Neutrophil (primary cell): ENCODE results near the gene SGO2.

Experiments
- H3K27ac ChIP-seq: fragments of 200-600 bp; sonication (generic); 2 replicates; pipeline ENCODE4 v1.5.1; 2016; ENCODE audit warnings: mild to moderate bottlenecking, moderate library complexity
- H3K27me3 ChIP-seq: fragments of 200-600 bp; sonication (generic); 2 replicates; pipeline ENCODE4 v1.6.0; 2016; ENCODE audit warnings: mild to moderate bottlenecking
- H3K36me3 ChIP-seq: fragments of 200-600 bp; sonication (generic); 2 replicates; pipeline ENCODE4 v1.5.1; 2017
- H3K4me1 ChIP-seq, 2 experiments: fragments of 200-600 bp in 1 of 2; sonication (generic) in 1 of 2; 1 replicate in 1 of 2; 2 replicates in 1 of 2; pipeline versions ENCODE4 v1.5.1 to v1.6.1; 2013 to 2016; ENCODE audit warnings: low read depth in 1 of 2, low read length in 1 of 2, mild to moderate bottlenecking in 1 of 2, moderate library complexity in 1 of 2; ENCODE audit not compliant: control insufficient read depth in 1 of 2, insufficient read depth in 1 of 2
- H3K4me3 ChIP-seq, 2 experiments: fragments of 200-600 bp in 1 of 2; sonication (generic) in 1 of 2; 1 replicate in 1 of 2; 2 replicates in 1 of 2; pipeline ENCODE4 v1.5.1; 2013 to 2016; ENCODE audit warnings: low read depth in 1 of 2, low read length in 1 of 2, mild to moderate bottlenecking in 1 of 2, moderate library complexity in 1 of 2
- H3K9me3 ChIP-seq: fragments of 200-600 bp; sonication (generic); 2 replicates; pipeline ENCODE4 v1.5.1; 2016
- TF ChIP-seq, protein P1 (sequence below): fragments of 200-600 bp; sonication (generic); IDR thresholded peaks from 2 replicates; pipeline ENCODE4 v1.5.1; 2016; ENCODE audit warnings: antibody characterized with exemption

Gene SGO2

DNA sequence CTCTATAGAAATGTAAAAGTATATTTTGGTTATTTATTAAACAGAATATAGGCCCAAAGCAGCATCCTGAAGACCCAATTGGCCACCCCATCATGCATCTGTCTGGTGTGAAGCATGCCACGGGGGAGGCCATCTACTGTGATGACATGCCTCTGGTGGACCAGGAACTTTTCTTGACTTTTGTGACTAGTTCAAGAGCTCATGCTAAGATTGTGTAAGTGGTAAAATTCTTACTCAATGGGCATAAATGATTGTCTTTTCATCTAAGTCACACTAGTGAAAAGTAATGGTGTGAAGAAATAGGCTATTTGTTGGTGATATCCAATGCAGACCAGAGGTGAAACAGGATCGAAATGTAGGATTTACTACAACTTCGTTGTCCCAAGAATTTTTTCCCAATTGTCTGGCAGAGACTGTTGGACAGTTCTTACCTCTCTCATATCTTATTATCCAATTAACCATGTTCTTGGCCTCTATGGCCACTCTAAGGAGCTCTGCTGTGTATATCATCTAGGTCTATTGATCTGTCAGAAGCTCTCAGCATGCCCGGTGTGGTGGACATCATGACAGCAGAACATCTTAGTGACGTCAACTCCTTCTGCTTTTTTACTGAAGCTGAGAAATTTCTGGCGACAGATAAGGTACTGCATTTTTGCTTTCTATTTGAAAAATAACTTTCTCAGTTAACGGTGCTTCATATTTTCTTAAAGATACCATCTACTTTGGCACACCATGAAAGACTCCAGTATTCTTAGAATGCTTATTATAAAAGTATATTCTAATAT, 94.8 kb downstream of the SGO2 start:
- Histone ChIP-seq H3K4me1 (peaks cover 6 to 29% of the 10 kb centered on the region in 2 experiments), H3K9me3 (no peaks in the 10 kb centered on the region), H3K4me3 (no peak overlapping the region), H3K27me3 (no peaks in the 10 kb centered on the region), H3K36me3 (no peaks in the 10 kb centered on the region), H3K27ac (no peak overlapping the region)
- TF ChIP-seq, protein P1, sequence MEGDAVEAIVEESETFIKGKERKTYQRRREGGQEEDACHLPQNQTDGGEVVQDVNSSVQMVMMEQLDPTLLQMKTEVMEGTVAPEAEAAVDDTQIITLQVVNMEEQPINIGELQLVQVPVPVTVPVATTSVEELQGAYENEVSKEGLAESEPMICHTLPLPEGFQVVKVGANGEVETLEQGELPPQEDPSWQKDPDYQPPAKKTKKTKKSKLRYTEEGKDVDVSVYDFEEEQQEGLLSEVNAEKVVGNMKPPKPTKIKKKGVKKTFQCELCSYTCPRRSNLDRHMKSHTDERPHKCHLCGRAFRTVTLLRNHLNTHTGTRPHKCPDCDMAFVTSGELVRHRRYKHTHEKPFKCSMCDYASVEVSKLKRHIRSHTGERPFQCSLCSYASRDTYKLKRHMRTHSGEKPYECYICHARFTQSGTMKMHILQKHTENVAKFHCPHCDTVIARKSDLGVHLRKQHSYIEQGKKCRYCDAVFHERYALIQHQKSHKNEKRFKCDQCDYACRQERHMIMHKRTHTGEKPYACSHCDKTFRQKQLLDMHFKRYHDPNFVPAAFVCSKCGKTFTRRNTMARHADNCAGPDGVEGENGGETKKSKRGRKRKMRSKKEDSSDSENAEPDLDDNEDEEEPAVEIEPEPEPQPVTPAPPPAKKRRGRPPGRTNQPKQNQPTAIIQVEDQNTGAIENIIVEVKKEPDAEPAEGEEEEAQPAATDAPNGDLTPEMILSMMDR, result no peak

DNA sequence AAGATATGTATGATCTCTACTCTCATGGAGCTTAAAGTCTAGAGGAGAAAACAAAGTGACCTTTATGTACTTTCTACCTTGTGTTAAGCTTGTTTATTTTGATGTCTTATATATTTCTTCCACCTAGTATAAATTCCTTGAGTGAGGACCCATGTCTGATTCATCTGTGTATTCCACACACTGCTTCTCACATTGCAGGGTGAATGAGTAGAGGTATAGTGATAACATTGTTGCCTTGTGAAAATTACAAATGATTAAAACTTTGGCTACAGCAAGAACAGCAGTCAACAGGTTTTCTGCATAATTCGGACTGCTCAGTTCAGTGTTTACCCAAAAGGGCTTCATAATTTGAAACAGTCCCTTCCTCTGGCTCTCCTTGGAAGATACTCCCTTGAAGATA, 96.1 kb downstream of the SGO2 start:
- peaks cover 3 to 16% of the 10 kb centered on the region in 2 experiments for H3K4me1 ChIP-seq
- H3K9me3 ChIP-seq, result no peaks in the 10 kb centered on the region
- H3K36me3 ChIP-seq, result no peaks in the 10 kb centered on the region
- H3K27me3 ChIP-seq, result no peaks in the 10 kb centered on the region
- H3K4me3 ChIP-seq, result no peak overlapping the region
- TF ChIP-seq, protein P1, result no peak
- H3K27ac ChIP-seq, result no peak overlapping the region

DNA sequence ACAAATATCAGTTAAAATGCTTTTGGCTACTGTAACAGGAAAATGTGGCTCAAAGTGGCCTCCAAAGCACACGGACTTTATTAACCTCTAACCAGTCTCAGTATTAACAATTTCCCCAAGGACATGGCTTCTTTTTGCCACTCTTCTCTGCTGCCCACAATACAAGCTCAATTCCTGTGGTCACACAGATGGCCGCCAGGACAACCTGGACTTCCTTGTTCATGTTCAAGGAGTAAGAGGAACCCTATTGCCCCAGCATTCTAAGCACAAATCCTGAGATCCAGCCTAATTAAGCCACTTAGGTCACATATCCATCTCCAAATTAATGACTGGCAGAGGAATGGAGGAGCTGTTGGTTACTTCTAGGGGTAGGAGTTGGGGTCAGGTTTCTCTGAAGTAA, 98.0 kb downstream of the SGO2 start:
- TF ChIP-seq, protein P1, result no peak
- Histone ChIP-seq H3K4me1 (peaks cover 0 to 5% of the 10 kb centered on the region in 2 experiments), H3K4me3 (no peak overlapping the region), H3K27ac (no peak overlapping the region), H3K9me3 (no peaks in the 10 kb centered on the region), H3K36me3 (no peaks in the 10 kb centered on the region), H3K27me3 (no peaks in the 10 kb centered on the region)

DNA sequence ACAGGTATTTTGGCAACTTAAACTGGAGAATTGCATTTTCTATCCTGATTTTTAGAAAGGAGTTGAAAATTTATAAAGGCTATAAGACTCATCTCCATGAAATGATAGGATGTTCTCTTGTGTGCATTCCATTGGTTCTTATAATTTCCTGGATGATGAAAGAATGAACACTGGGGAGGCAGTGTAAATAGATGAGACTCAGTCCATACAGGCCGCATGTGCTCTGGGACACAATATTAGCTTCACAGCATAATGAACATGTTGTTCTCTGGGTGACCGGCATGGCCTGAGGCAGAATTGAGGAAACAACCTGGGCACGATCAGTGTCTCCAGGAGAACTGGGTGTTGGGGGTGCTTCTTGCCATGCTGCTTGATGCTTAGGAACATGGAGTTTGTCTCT, 98.7 kb downstream of the SGO2 start:
- TF ChIP-seq, protein P1, result no peak
- Histone ChIP-seq H3K27me3 (no peaks in the 10 kb centered on the region), H3K4me3 (no peak overlapping the region), H3K36me3 (no peaks in the 10 kb centered on the region), H3K4me1 (no peaks in the 10 kb centered on the region), H3K27ac (no peak overlapping the region), H3K9me3 (no peaks in the 10 kb centered on the region)

DNA sequence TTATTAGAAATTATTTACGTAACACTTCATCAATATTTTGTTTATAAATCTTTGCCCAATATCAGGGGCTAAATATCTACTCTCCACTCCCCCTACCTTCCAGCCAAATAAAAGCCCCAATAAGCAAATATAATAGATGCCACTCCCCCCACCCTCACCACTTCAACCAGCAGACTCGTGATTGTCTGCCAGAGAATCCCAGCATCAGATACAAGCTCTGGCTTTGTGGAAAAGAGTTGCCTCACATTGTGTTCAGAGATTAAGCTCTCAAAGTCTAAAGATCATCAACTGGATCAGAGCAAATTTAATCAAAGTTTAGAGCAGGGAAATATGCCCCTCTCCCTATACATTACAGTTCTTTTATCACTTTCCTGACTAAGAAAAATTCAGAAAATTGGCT, 99.3 kb downstream of the SGO2 start:
- Histone ChIP-seq H3K36me3 (no peaks in the 10 kb centered on the region), H3K27ac (no peak overlapping the region), H3K4me3 (no peak overlapping the region)

More for the DNA sequence above, 99.3 kb downstream of the SGO2 start:
- Histone ChIP-seq H3K4me1 (no peaks in the 10 kb centered on the region), H3K27me3 (no peaks in the 10 kb centered on the region), H3K9me3 (no peaks in the 10 kb centered on the region)
- TF ChIP-seq, protein P1, result no peak
